Activated naive CD8-positive, alpha-beta T cell treated with anti-CD3 and anti-CD28 coated beads, Interleukin-2, amount 50 U/mL, for 24 hours (primary cell): Measurements from ENCODE around the gene TM4SF5.

ENCODE experiments used
- ATAC-seq: fragments of 150-1000 bp; cut with Tn5 transposase; one replicate; pipeline ENCODE4 v1.10.0; 2021
- DNase-seq: peaks from one replicate; pipeline ENCODE4 v3.0.0; 2021
- H3K27ac Mint-ChIP-seq: one replicate; pipeline ENCODE4 v1.8.0; 2021; ENCODE audit warnings: mild to moderate bottlenecking, mixed read lengths
- H3K27me3 Mint-ChIP-seq: one replicate; pipeline ENCODE4 v1.8.0; 2021; ENCODE audit warnings: mixed read lengths
- H3K36me3 Mint-ChIP-seq: one replicate; pipeline ENCODE4 v1.8.0; 2021; ENCODE audit warnings: low read depth, mixed read lengths
- H3K4me1 Mint-ChIP-seq: one replicate; pipeline ENCODE4 v1.8.0; 2021; ENCODE audit warnings: mixed read lengths
- H3K4me3 Mint-ChIP-seq: one replicate; pipeline ENCODE4 v1.8.0; 2021; ENCODE audit warnings: mild to moderate bottlenecking, moderate library complexity, mixed read lengths
- H3K9me3 Mint-ChIP-seq: one replicate; pipeline ENCODE4 v1.8.0; 2021; ENCODE audit warnings: mixed read lengths

Gene TM4SF5

GRCh38 chr17:4768298-4768697, 3.4 kb upstream of the TM4SF5 start:
- Mint-ChIP-seq H3K4me1 (peaks cover 5% of the 10 kb centered on the region), H3K27me3 (peaks cover 4% of the 10 kb centered on the region), H3K9me3 (no peaks in the 10 kb centered on the region), H3K4me3 (no peak overlapping the region), H3K27ac (no peak overlapping the region), H3K36me3 (no peaks in the 10 kb centered on the region)
- ATAC-seq: no peak
- no peak for DNase-seq

- peaks cover 4% of the 10 kb centered on the region for H3K27me3 Mint-ChIP-seq
- DNase-seq (no peak), ATAC-seq (no peak)
- peaks cover 5% of the 10 kb centered on the region for H3K4me1 Mint-ChIP-seq
- H3K36me3 Mint-ChIP-seq: no peaks in the 10 kb centered on the region
- no peaks in the 10 kb centered on the region for H3K9me3 Mint-ChIP-seq
- H3K27ac Mint-ChIP-seq: no peak overlapping the region
- no peak overlapping the region for H3K4me3 Mint-ChIP-seq
Observed at GRCh38 chr17:4769628-4770027, 2.1 kb upstream of the TM4SF5 start.

GRCh38 chr17:4772235-4772613, 538 bp downstream of the TM4SF5 start:
- peaks cover 4% of the 10 kb centered on the region for H3K27me3 Mint-ChIP-seq
- ATAC-seq: no peak
- peaks cover 5% of the 10 kb centered on the region for H3K4me1 Mint-ChIP-seq
- H3K27ac Mint-ChIP-seq: no peak overlapping the region
- no peak overlapping the region for H3K4me3 Mint-ChIP-seq
- no peaks in the 10 kb centered on the region for H3K36me3 Mint-ChIP-seq
- no peaks in the 10 kb centered on the region for H3K9me3 Mint-ChIP-seq
- no peak for DNase-seq

GRCh38 chr17:4777969-4778760, 6.5 kb downstream of the TM4SF5 start:
- no peak for DNase-seq
- Mint-ChIP-seq H3K9me3 (no peaks in the 10 kb centered on the region), H3K27me3 (peaks cover 28% of the 10 kb centered on the region)

GRCh38 chr17:4780325-4780955, 8.8 kb downstream of the TM4SF5 start:
- Mint-ChIP-seq H3K36me3 (no peaks in the 10 kb centered on the region), H3K9me3 (no peaks in the 10 kb centered on the region), H3K4me1 (peaks cover 2% of the 10 kb centered on the region), H3K4me3 (no peak overlapping the region), H3K27ac (no peak overlapping the region), H3K27me3 (peaks cover 47% of the 10 kb centered on the region)
- no peak for DNase-seq
- ATAC-seq: no peak

More at GRCh38 chr17:4777969-4778760, 6.5 kb downstream of the TM4SF5 start:
- Mint-ChIP-seq H3K36me3 (no peaks in the 10 kb centered on the region), H3K4me1 (no peaks in the 10 kb centered on the region), H3K4me3 (no peak overlapping the region), H3K27ac (no peak overlapping the region)
- ATAC-seq: no peak

GRCh38 chr17:4782652-4783051, 11.0 kb downstream of the TM4SF5 start:
- Mint-ChIP-seq H3K27ac (no peak overlapping the region), H3K4me1 (peaks cover 14% of the 10 kb centered on the region), H3K36me3 (no peaks in the 10 kb centered on the region), H3K4me3 (no peak overlapping the region), H3K9me3 (no peaks in the 10 kb centered on the region), H3K27me3 (peaks cover 68% of the 10 kb centered on the region)
- DNase-seq (no peak), ATAC-seq (peak; percentile 39)

GRCh38 chr17:4785311-4786105, 13.8 kb downstream of the TM4SF5 start:
- H3K27ac Mint-ChIP-seq: no peak overlapping the region
- no peak for DNase-seq
- H3K9me3 Mint-ChIP-seq: no peaks in the 10 kb centered on the region
- peaks cover 68% of the 10 kb centered on the region for H3K27me3 Mint-ChIP-seq
- H3K36me3 Mint-ChIP-seq: peaks cover 2% of the 10 kb centered on the region
- no peak for ATAC-seq
- peaks cover 19% of the 10 kb centered on the region for H3K4me1 Mint-ChIP-seq
- H3K4me3 Mint-ChIP-seq: peak overlapping the region; percentile 45

- Mint-ChIP-seq H3K9me3 (no peaks in the 10 kb centered on the region), H3K36me3 (peaks cover 2% of the 10 kb centered on the region), H3K4me3 (peak within 1 kb of the TSS; percentile 45), H3K27ac (no peak within 1 kb of the TSS), H3K27me3 (peaks cover 63% of the 10 kb centered on the region), H3K4me1 (peaks cover 25% of the 10 kb centered on the region)
- ATAC-seq (no peak), DNase-seq (no peak)
Observed at GRCh38 chr17:4786106-4786511, 14.4 kb downstream of the TM4SF5 start, which contains the start of gene VMO1. Gene VMO1, minus strand, starts transcription at chr17:4786364. Its CDS starts 12 bp downstream, at chr17:4786352.

- Mint-ChIP-seq H3K27me3 (peaks cover 63% of the 10 kb centered on the region), H3K36me3 (peaks cover 2% of the 10 kb centered on the region), H3K4me3 (no peak overlapping the region), H3K4me1 (peaks cover 27% of the 10 kb centered on the region), H3K27ac (no peak overlapping the region), H3K9me3 (no peaks in the 10 kb centered on the region)
- DNase-seq (no peak), ATAC-seq (no peak)
Observed at GRCh38 chr17:4786516-4786915, 14.8 kb downstream of the TM4SF5 start.

GRCh38 chr17:4788159-4788806, 16.6 kb downstream of the TM4SF5 start:
- ATAC-seq: no peak
- Mint-ChIP-seq H3K27ac (no peak overlapping the region), H3K9me3 (no peaks in the 10 kb centered on the region), H3K27me3 (peaks cover 55% of the 10 kb centered on the region), H3K4me1 (peaks cover 27% of the 10 kb centered on the region), H3K36me3 (peaks cover 2% of the 10 kb centered on the region), H3K4me3 (no peak overlapping the region)
- no peak for DNase-seq

- no peak for DNase-seq
- H3K36me3 Mint-ChIP-seq: peaks cover 2% of the 10 kb centered on the region
- H3K9me3 Mint-ChIP-seq: no peaks in the 10 kb centered on the region
- peaks cover 51% of the 10 kb centered on the region for H3K27me3 Mint-ChIP-seq
- no peak for ATAC-seq
- peaks cover 27% of the 10 kb centered on the region for H3K4me1 Mint-ChIP-seq
- H3K27ac Mint-ChIP-seq: no peak within 1 kb of the TSS
- peak within 1 kb of the TSS; percentile 78 for H3K4me3 Mint-ChIP-seq
Observed at GRCh38 chr17:4788807-4789700, 17.4 kb downstream of the TM4SF5 start, which contains the start of gene GLTPD2. Gene GLTPD2, plus strand, starts transcription at chr17:4788964. Its CDS starts 48 bp downstream, at chr17:4789012.

- Mint-ChIP-seq H3K9me3 (no peaks in the 10 kb centered on the region), H3K27ac (no peak overlapping the region), H3K27me3 (peaks cover 45% of the 10 kb centered on the region), H3K4me3 (peak overlapping the region; percentile 78), H3K36me3 (peaks cover 2% of the 10 kb centered on the region), H3K4me1 (peaks cover 27% of the 10 kb centered on the region)
- ATAC-seq (no peak), DNase-seq (no peak)
Observed at GRCh38 chr17:4789701-4789950, 17.9 kb downstream of the TM4SF5 start.

GRCh38 chr17:4789951-4790704, 18.4 kb downstream of the TM4SF5 start:
- ATAC-seq: peak; percentile 93
- peak overlapping the region; percentile 78 for H3K4me3 Mint-ChIP-seq
- peak overlapping the region; percentile 35 for H3K27ac Mint-ChIP-seq
- H3K36me3 Mint-ChIP-seq: peaks cover 2% of the 10 kb centered on the region
- DNase-seq: peak; percentile 87
- H3K9me3 Mint-ChIP-seq: no peaks in the 10 kb centered on the region
- peaks cover 27% of the 10 kb centered on the region for H3K4me1 Mint-ChIP-seq
- H3K27me3 Mint-ChIP-seq: peaks cover 43% of the 10 kb centered on the region
